WERI-Rb-1 (cell line): ENCODE data around the gene INPP4A.
A peak's percentile ranks its signal among the peaks of the same experiment; 100 is the strongest.

Source experiments
- DNase-seq: peaks from one replicate; pipeline ENCODE4 v3.0.0-alpha.2; 2020
- H3K27ac ChIP-seq: fragments of 250-450 bp; sonication (Bioruptor Pico); 2 replicates; pipeline ENCODE4 v1.5.1; 2020; ENCODE audit warnings: mild to moderate bottlenecking, moderate library complexity
- H3K27me3 ChIP-seq: fragments of 250-450 bp; sonication (Bioruptor Pico); 2 replicates; pipeline ENCODE4 v1.5.1; 2021; ENCODE audit warnings: mild to moderate bottlenecking, low read depth, moderate library complexity; ENCODE audit not compliant: insufficient read depth, severe bottlenecking
- H3K36me3 ChIP-seq: fragments of 250-450 bp; sonication (Bioruptor Pico); 2 replicates; pipeline ENCODE4 v1.5.1; 2020; ENCODE audit warnings: mild to moderate bottlenecking, moderate library complexity
- H3K4me3 ChIP-seq: 2 replicates; pipeline ENCODE4 v1.5.1; 2011; ENCODE audit warnings: low read depth, mild to moderate bottlenecking, control low read depth, low read length
- H3K9me3 ChIP-seq: fragments of 250-450 bp; sonication (Bioruptor Pico); 2 replicates; pipeline ENCODE4 v1.5.1; 2021; ENCODE audit warnings: mild to moderate bottlenecking, moderate library complexity; ENCODE audit not compliant: severe bottlenecking
- CTCF ChIP-seq: IDR thresholded peaks from 2 replicates; pipeline ENCODE4 v1.5.1; 2011; ENCODE audit warnings: low read depth, mild to moderate bottlenecking, control low read depth, inconsistent platforms, low read length

The INPP4A gene

GRCh38 chr2:98486374-98486981 lies 41.8 kb downstream of the INPP4A start:
- TF ChIP-seq CTCF = no peak
- no peaks in the 10 kb centered on the region for H3K36me3 ChIP-seq
- H3K9me3 ChIP-seq = no peaks in the 10 kb centered on the region
- no peak overlapping the region for H3K4me3 ChIP-seq
- H3K27ac ChIP-seq = no peak overlapping the region
- no peaks in the 10 kb centered on the region for H3K27me3 ChIP-seq
- DNase-seq = no peak

- H3K36me3 ChIP-seq = no peaks in the 10 kb centered on the region
- no peaks in the 10 kb centered on the region for H3K9me3 ChIP-seq
- TF ChIP-seq CTCF = no peak
- DNase-seq = no peak
- no peak overlapping the region for H3K4me3 ChIP-seq
- H3K27ac ChIP-seq = no peak overlapping the region
- H3K27me3 ChIP-seq = no peaks in the 10 kb centered on the region
Observed at GRCh38 chr2:98487101-98487805, 42.6 kb downstream of the INPP4A start.

- no peak overlapping the region for H3K4me3 ChIP-seq
- no peaks in the 10 kb centered on the region for H3K9me3 ChIP-seq
- TF ChIP-seq CTCF = peak; percentile 65
- H3K27ac ChIP-seq = no peak overlapping the region
- H3K36me3 ChIP-seq = no peaks in the 10 kb centered on the region
- H3K27me3 ChIP-seq = no peaks in the 10 kb centered on the region
- peak; percentile 36 for DNase-seq
Observed at GRCh38 chr2:98487806-98488189, 43.1 kb downstream of the INPP4A start.

- Histone ChIP-seq H3K36me3 (no peaks in the 10 kb centered on the region), H3K27me3 (no peaks in the 10 kb centered on the region), H3K27ac (no peak overlapping the region), H3K9me3 (no peaks in the 10 kb centered on the region), H3K4me3 (no peak overlapping the region)
- TF ChIP-seq CTCF = no peak
- no peak for DNase-seq
Observed at GRCh38 chr2:98488252-98488651, 43.6 kb downstream of the INPP4A start.

GRCh38 chr2:98489486-98489885 lies 44.8 kb downstream of the INPP4A start:
- DNase-seq = no peak
- Histone ChIP-seq H3K4me3 (no peak overlapping the region), H3K27ac (no peak overlapping the region), H3K9me3 (peaks cover 3% of the 10 kb centered on the region), H3K27me3 (no peaks in the 10 kb centered on the region), H3K36me3 (no peaks in the 10 kb centered on the region)
- no peak for TF ChIP-seq CTCF
